GM18858 (cell line): ENCODE results near the gene EPSTI1.
"Not testable (repeated sequence)": the region's sequence is repeated elsewhere in the genome, so short reads cannot be mapped to it uniquely, and the experiment has no call there.

Experiments used
- ATAC-seq: cut with Tn5 transposase; IDR thresholded peaks from one replicate; pipeline ENCODE4 v1.9.1; 2021; ENCODE audit not compliant: unreplicated experiment

EPSTI1 gene

GRCh38 chr13:42894765-42895243, 97.2 kb downstream of the EPSTI1 start:
- ATAC-seq, result no peak

GRCh38 chr13:42893214-42893671, 98.8 kb downstream of the EPSTI1 start:
- ATAC-seq, result no peak

GRCh38 chr13:42892760-42893159, 99.3 kb downstream of the EPSTI1 start:
- no peak for ATAC-seq

GRCh38 chr13:42891591-42891990, 100.5 kb downstream of the EPSTI1 start:
- no peak for ATAC-seq

- ATAC-seq, result no peak
Measured at GRCh38 chr13:42885325-42885724, 106.7 kb downstream of the EPSTI1 start.

GRCh38 chr13:42883771-42884467, 108.1 kb downstream of the EPSTI1 start:
- ATAC-seq, result no peak

GRCh38 chr13:42883142-42883541, 108.9 kb downstream of the EPSTI1 start:
- no peak for ATAC-seq

GRCh38 chr13:42880056-42880605, 111.9 kb downstream of the EPSTI1 start:
- ATAC-seq, result no peak

GRCh38 chr13:42878721-42879120, 113.3 kb downstream of the EPSTI1 start:
- no peak for ATAC-seq

GRCh38 chr13:42876887-42877545, 115.0 kb downstream of the EPSTI1 start:
- no peak for ATAC-seq

GRCh38 chr13:42876270-42876714, 115.7 kb downstream of the EPSTI1 start:
- peak; percentile 90 for ATAC-seq

GRCh38 chr13:42875475-42876269, 116.4 kb downstream of the EPSTI1 start:
- ATAC-seq, result peak; percentile 11

GRCh38 chr13:42874221-42874620, 117.8 kb downstream of the EPSTI1 start:
- no peak for ATAC-seq

- no peak for ATAC-seq
Measured at GRCh38 chr13:42873081-42873480, 119.0 kb downstream of the EPSTI1 start.

- ATAC-seq, result no peak
Measured at GRCh38 chr13:42867232-42867631, 124.8 kb downstream of the EPSTI1 start.

- no peak for ATAC-seq
Measured at GRCh38 chr13:42865768-42866102, 126.3 kb downstream of the EPSTI1 start.

- no peak for ATAC-seq
Measured at GRCh38 chr13:42864952-42865767, 126.9 kb downstream of the EPSTI1 start.

GRCh38 chr13:42862370-42862769, 129.7 kb downstream of the EPSTI1 start:
- ATAC-seq, result not testable (repeated sequence)

GRCh38 chr13:42860485-42860884, 131.6 kb downstream of the EPSTI1 start:
- no peak for ATAC-seq

- no peak for ATAC-seq
Measured at GRCh38 chr13:42859760-42860159, 132.3 kb downstream of the EPSTI1 start.
